Measurements from ENCODE around the gene USP25. TPM values are rescaled to one million over a fixed set of nuclear protein-coding genes. Genes with fewer than 3 reads are reported as not detected.

Gene USP25
- total RNA-seq, 1 experiment from 2014 or later = 26.1 TPM

DNA sequence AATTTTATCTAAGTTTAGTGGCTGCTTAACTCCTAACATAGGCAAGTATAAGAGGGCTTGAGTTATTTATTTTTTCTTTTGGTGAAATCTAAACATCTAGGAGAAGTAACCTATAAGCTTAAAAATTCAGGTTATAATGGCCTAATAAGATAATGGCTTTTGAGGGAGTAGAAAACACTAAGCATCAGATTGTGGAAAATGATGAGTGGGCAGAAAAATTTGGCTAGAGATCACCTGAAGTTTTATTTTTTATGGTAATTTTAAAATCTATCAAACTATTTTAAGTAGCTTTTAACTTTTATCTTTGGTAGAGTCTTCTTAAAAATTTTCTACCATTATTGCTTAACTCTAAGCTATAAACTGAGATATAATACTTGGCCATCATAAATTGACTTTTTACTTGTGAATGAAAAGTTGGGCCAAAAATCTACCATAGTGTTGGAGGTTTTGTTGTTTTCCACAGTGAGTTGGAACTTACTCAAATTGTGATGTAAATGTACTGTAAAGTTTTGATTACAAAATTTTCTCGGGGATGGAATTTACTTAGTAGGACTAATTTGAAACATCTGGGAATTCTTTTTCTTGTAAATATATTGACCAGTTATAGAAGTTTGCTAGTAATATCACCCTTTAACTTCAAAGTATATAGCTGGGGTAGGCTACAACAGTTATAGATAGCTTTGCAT is 63.9 kb downstream of the USP25 start:
- DNase-seq (ENCODE audit: low read depth, low spot score) = no peak
- Histone ChIP-seq H3K36me3 (ENCODE audit: control insufficient read depth, insufficient read depth, low read length) (no peaks in the 10 kb centered on the region), H3K4me3 (ENCODE audit: low read depth in 2 of 2, low read length in 2 of 2) (no peak overlapping the region), H3K27me3 (ENCODE audit: control insufficient read depth, insufficient read depth, low read length) (no peaks in the 10 kb centered on the region), H3K4me1 (ENCODE audit: control insufficient read depth, insufficient read depth, low read length) (no peaks in the 10 kb centered on the region), H3K27ac (ENCODE audit: low read length) (no peak overlapping the region), H3K9me3 (ENCODE audit: control insufficient read depth, insufficient read depth, low read depth, low read length) (no peaks in the 10 kb centered on the region)
- CTCF ChIA-PET = no interaction called here
- no peak for ATAC-seq
- intact Hi-C loops (cut with micrococcal nuclease; ENCODE audit: unreplicated experiment) (no loop called here), in situ Hi-C loops (cut with HindIII; ENCODE audit: low pct_unique_long_range_greater_than_20kb, low sequenced_read_pairs) (no loop called here)
- TF ChIP-seq, protein P1, sequence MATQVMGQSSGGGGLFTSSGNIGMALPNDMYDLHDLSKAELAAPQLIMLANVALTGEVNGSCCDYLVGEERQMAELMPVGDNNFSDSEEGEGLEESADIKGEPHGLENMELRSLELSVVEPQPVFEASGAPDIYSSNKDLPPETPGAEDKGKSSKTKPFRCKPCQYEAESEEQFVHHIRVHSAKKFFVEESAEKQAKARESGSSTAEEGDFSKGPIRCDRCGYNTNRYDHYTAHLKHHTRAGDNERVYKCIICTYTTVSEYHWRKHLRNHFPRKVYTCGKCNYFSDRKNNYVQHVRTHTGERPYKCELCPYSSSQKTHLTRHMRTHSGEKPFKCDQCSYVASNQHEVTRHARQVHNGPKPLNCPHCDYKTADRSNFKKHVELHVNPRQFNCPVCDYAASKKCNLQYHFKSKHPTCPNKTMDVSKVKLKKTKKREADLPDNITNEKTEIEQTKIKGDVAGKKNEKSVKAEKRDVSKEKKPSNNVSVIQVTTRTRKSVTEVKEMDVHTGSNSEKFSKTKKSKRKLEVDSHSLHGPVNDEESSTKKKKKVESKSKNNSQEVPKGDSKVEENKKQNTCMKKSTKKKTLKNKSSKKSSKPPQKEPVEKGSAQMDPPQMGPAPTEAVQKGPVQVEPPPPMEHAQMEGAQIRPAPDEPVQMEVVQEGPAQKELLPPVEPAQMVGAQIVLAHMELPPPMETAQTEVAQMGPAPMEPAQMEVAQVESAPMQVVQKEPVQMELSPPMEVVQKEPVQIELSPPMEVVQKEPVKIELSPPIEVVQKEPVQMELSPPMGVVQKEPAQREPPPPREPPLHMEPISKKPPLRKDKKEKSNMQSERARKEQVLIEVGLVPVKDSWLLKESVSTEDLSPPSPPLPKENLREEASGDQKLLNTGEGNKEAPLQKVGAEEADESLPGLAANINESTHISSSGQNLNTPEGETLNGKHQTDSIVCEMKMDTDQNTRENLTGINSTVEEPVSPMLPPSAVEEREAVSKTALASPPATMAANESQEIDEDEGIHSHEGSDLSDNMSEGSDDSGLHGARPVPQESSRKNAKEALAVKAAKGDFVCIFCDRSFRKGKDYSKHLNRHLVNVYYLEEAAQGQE (IDR thresholded peaks at IDR 0.05; ENCODE audit: insufficient read depth in 1 of 2, low read depth in 2 of 2, low read length in 1 of 2) = no peak
- TF ChIP-seq SIN3A (IDR thresholded peaks at IDR 0.05; ENCODE audit: borderline replicate concordance, insufficient read depth, low read depth, low read length) (no peak), POLR2AphosphoS5 (IDR thresholded peaks at IDR 0.05; ENCODE audit: low read depth, low read length) (no peak), TCF7L2 (IDR thresholded peaks at IDR 0.05; ENCODE audit: low read depth, low read length) (no peak)
- TF ChIP-seq, protein P2, sequence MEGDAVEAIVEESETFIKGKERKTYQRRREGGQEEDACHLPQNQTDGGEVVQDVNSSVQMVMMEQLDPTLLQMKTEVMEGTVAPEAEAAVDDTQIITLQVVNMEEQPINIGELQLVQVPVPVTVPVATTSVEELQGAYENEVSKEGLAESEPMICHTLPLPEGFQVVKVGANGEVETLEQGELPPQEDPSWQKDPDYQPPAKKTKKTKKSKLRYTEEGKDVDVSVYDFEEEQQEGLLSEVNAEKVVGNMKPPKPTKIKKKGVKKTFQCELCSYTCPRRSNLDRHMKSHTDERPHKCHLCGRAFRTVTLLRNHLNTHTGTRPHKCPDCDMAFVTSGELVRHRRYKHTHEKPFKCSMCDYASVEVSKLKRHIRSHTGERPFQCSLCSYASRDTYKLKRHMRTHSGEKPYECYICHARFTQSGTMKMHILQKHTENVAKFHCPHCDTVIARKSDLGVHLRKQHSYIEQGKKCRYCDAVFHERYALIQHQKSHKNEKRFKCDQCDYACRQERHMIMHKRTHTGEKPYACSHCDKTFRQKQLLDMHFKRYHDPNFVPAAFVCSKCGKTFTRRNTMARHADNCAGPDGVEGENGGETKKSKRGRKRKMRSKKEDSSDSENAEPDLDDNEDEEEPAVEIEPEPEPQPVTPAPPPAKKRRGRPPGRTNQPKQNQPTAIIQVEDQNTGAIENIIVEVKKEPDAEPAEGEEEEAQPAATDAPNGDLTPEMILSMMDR (IDR thresholded peaks at IDR 0.05) = no peak
- POLR2A ChIA-PET = no interaction called here
- BruUV-seq (replicated peaks) = no TSS peak

DNA sequence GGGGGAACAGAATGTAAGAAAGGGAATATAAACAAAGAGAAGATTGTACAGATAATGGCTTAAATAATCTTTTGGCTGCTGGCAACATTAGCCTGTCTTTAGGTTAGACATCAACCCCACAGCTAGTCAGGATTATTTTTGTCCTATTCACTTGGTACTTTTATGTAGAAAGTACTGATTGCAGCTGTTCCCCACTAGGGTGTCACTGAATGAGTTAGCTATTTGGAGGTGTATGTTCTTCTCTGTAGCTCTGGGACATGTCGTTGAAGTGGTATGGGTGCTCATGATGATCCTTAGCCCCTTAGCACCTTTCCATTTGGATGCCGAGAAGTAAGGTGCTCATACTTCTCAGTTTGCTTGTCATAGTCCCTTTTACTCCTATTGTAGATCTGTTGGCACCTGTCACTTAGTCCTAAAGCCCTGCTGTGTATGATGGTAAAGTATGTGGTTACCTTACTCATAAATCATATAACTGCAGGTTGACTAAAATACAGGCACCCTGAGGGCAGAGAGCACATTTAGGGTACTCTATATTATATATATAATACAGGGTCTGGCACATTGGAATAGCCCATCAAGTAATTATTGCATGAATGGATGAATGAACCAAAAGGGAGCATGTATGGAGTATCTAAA is 64.6 kb downstream of the USP25 start:
- no peak overlapping the region for H3K27ac ChIP-seq (ENCODE audit: low read length)
- CTCF ChIA-PET = no interaction called here
- intact Hi-C loops (cut with micrococcal nuclease; ENCODE audit: unreplicated experiment) = no loop called here
- H3K27me3 ChIP-seq (ENCODE audit: control insufficient read depth, insufficient read depth, low read length) = no peaks in the 10 kb centered on the region
- ATAC-seq = no peak
- POLR2A ChIA-PET = no interaction called here
- BruUV-seq (replicated peaks) = no TSS peak
- no peaks in the 10 kb centered on the region for H3K9me3 ChIP-seq (ENCODE audit: control insufficient read depth, insufficient read depth, low read depth, low read length)
- TF ChIP-seq, protein P1 (IDR thresholded peaks at IDR 0.05; ENCODE audit: insufficient read depth in 1 of 2, low read depth in 2 of 2, low read length in 1 of 2) = no peak
- H3K4me1 ChIP-seq (ENCODE audit: control insufficient read depth, insufficient read depth, low read length) = no peaks in the 10 kb centered on the region
- H3K36me3 ChIP-seq (ENCODE audit: control insufficient read depth, insufficient read depth, low read length) = no peaks in the 10 kb centered on the region
- H3K4me3 ChIP-seq (ENCODE audit: low read depth in 2 of 2, low read length in 2 of 2) = no peak overlapping the region
- no peak for DNase-seq (ENCODE audit: low read depth, low spot score)
- in situ Hi-C loops (cut with HindIII; ENCODE audit: low pct_unique_long_range_greater_than_20kb, low sequenced_read_pairs) = no loop called here

All from Panc1 (cell line).